Cardiac septum (tissue), 1 donor: ENCODE results near the gene SLC5A6. TPM values are rescaled to one million over a fixed set of nuclear protein-coding genes. Genes with fewer than 3 reads are reported as not detected.
"Not testable (repeated sequence)": the region's sequence is repeated elsewhere in the genome, so short reads cannot be mapped to it uniquely, and the experiment has no call there.

Experiments used
- DNase-seq: peaks from one replicate; pipeline ENCODE4 v3.0.0-alpha.2; 2020; ENCODE audit warnings: low spot score
- intact Hi-C: fragments of 100-400 bp; cut with DNase I; formaldehyde crosslinking; loops from one replicate; pipeline ENCODE4 v1.14.0; 2022
- total RNA-seq: library from RNA; stranded (reverse); fragmentation: NEBNext Ultra II Directional; extraction: Animal tissue kit (Norgen Biotek cat#: 25700); gene quantifications from one replicate; pipeline ENCODE4 v1.2.1, GENCODE V29; 2021
- donor health status: DM: no; HTN: no; CAD: no.

Gene SLC5A6
- total RNA-seq, 1 donor from 2014 or later, result 11.4 TPM

DNA sequence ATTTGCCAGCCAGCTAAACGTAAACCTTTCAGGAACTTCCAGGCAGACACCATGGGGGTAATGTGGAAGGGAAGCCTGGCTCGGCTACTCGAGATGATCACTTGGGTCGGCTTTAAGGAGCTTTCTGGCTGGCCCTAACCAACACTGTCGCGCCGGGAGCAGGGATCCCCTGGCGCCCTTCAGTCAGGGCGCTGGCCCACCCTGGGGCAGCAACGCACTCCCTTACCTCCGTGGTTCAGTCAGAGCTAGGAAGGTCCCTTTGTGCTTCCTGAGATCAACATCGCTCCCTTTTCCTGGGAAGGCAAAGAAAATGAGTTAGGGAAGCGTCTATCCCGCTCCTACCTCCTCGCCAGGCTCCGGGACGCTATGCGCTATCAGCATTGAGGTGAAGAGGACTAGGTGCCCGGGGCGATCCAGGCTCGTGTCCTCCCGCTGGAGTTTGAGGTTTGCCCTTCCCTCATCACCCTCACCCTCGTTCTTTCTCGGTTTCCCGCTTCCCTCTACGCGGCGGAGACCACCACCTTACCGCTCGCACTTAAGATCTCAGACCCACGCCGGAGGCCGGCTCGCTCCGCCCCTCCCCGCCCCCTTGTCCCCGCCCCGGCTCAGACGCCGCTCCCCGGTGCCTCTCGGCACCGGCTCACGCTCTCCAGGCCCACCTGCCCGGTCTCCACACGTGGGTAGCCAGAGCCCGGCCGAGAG, 676 bp downstream of the SLC5A6 start:
- DNase-seq, result no peak
- intact Hi-C loops, result loop anchor here (5.0 kb wide), 1 partner anchor 114 kb away; no protein-coding TSS in a partner anchor

DNA sequence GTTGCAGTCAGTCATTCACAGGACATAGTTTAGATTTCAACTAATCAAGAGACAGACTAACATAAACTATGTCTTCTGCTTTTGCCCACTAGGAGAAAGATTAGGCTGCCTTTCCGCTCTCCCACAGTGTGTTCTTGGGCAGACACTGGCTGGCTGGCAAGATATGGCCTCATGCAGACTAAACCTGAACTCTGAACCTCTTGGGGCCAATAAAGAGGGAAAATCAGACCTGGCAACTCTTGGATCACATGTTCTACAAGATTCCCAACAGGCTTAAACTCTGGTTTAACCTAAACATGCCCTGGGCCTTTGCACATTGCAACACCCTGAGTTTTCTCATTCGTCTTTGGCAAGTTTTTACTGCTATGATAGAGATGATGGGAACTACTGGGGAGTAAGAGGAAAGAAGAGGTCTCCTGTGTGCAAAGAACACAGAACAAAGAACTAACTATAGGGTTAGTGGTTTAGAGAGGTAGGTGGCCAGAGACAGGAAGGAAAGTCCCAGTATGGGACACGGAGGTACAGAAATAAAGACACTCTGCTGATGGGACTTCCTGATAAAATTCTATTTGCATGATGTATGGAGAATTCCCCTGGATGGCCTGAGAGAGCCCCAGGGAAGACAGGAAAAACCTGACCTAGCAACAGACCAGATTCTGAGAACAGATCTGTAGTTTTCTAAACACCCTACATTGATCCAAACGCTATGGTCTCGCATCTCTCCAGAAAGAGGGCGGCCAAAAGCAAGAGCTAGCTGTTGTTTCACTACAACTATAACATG, 2.3 kb downstream of the SLC5A6 start:
- DNase-seq, result no peak
- intact Hi-C loops, result loop anchor here (5.0 kb wide), 1 partner anchor 113 kb away; no protein-coding TSS in a partner anchor

DNA sequence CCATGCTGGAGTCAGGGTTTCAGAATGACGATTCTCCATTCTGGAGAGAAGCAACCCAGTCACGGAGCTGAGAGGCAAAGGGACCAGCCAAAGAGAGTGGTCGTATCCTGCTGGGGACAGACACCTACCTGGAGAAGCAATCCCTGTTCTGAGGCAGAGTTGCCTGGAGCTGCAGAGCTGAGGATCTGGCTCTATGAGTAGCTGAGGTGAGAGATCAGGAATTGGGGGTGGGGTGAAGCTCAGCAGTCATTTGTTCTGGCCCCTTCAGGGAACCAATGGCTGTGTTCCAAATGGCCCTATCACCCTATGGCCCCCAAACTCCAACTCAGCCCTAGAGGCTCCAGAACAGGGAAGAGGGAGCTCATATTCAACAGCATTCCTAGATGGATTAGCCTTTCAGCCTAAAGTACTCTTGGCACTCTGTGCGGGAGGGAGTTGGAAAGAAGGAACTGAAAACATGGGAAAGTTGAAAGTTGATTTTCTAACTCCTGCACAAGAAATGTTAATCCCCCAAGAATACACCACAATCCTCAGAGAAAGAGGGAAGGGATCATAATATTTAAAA, 3.5 kb downstream of the SLC5A6 start:
- no peak for DNase-seq
- intact Hi-C loops, result no loop called here

DNA sequence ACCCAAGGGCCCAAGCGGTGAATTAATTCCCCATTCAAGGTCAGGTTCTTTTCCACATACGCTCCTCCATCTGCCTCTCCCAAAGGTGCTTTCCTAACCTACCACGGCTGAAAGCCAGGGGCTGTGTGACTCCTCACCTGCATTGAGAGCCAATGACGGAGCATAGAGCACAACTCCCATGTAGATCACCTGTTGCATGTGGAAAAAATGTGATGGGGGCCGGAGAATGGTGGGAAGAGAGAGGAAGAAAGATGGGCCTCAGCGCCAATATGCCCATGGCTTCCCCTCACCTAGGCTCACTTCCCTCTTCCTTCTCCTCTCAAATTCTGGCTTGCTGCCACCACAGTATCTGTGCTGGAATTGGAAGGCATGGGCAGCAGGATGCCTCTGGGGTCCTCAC, 5.7 kb downstream of the SLC5A6 start:
- DNase-seq, result no peak
- intact Hi-C loops, result no loop called here

DNA sequence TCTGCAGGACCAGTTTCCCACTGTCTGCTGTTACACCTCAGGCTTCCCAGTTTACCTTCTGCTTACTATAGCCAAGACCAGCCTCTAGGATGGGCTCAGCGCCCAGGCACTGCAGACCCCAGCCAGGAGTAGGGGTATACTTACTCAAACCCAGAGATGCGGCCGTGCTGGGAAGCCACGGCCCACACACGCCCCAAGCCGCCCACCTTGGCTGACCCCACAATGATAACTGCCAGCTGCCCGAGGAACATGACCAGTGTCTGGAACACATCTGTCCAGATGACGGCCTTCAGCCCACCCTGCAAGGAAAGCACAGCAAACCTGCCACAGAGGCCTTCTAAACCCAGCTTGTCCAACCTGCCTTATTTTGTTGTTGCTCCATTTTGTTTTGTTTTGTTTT, 6.9 kb downstream of the SLC5A6 start:
- DNase-seq, result no peak
- intact Hi-C loops, result no loop called here

DNA sequence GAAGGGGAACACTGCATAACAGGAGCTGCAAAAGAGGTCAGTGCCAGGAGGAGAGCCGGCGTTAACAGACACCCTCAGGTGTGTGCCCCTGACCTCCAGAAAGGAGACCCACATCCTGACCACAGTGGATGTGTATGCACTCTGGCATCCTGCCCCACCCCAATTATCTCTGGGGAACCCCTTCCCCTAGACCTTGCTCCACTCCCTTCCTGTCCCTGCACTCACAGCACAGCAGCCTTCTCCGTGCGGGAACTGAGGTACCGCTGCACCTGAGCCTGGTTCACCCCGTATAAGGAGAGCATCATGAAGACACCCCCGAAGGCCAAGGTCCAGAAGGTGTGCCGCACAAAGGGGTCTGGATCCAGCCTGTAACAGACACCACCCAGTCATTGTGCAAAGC, 7.5 kb downstream of the SLC5A6 start:
- no peak for DNase-seq
- intact Hi-C loops, result no loop called here

DNA sequence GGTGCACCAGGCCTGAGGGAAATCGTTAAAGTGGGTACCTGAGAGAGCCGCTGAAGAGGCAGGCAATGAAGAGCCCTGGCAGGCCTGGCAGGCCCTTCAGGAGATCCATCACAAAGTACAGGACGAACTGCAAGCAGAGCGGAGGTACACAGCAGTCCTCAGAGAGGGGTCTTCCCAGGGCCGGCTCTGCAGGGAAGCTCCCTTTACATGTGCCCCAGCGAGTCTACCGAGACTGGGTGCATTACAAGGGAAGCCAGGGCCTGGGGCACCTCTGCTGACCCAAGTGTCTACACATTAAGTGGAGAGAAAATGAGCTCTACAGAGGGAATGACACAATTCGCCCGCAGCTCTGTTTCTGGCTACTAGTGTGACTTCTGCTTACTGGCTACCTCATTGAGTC, 8.3 kb downstream of the SLC5A6 start:
- no peak for DNase-seq
- intact Hi-C loops, result no loop called here

DNA sequence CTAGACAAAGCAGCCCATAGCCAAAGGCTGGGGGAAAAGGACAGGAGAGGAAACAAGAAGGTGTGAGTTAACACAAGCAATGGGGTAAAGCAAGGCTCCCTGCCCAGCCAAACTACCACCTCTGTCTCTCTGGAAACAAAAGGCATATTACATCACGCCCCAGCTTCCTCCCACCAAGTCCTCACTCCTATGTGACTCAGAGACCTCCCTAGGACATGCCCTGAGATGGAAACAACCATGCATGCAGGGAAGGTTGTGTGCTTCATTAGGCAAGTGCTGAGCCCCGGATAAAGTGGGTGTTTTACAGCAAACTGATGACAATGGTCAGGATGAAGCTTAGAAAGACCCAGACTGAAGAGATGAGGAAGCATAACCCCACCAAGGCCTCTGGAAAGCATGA, 9.2 kb downstream of the SLC5A6 start:
- intact Hi-C loops, result no loop called here
- no peak for DNase-seq

DNA sequence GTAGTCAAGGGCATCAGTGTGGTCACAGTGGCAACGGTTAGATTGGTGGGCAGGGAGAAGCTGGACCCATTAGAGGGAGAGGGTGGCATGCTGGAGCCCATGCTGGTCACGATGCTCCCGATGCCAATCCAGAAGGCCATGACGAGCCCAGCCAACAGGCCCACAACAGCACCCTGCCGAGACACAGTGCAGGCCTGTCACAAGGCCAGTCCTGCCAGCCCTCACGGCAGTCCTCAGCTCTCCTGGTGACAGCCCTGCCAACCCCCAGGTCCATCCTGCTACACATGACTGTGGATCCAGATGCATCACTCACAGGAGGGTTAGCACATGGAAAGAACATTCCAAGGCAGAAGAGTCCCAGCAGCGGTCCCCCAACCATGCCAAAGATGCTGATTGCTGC, 10.4 kb downstream of the SLC5A6 start:
- intact Hi-C loops, result no loop called here
- DNase-seq, result no peak

DNA sequence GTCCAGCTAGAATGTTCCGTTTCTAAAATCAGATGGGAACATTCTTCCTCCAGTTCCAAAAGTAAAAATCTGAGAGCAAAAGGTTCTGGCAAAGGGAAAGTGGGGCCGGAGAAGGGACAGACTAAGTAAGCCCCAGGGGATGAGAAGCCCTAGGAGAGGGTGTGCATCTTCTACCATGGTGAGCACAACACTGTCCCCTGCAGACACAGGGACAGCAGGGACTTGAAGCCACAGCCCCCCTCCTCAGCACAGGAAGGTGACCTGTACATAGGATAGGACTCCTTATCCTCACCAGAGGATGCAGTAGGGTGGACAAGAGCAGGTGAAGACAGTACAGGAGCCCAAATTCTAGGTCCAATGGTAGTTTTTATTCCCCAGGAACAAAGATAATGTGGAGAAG, 12.8 kb downstream of the SLC5A6 start:
- no peak for DNase-seq
- intact Hi-C loops, result no loop called here

DNA sequence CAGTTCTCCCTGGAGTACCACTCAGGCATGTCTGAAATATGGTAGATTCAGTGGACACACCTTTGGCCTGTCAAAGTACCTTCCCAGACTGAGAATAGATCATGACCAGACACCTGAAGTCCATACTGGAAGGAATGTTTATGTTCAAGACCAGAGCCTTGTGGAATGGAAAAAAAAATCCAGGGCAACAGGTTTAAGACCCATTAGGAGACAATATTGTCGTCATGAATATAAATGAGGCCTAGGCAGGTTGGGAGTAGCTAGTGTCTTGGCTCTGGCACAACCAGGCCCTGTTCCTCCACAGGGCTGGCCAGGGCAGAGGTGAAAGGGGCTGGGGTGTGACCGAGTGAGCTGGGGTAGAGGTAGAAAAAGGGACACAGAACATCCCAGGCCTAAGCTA, 13.4 kb downstream of the SLC5A6 start:
- intact Hi-C loops, result no loop called here
- DNase-seq, result no peak

DNA sequence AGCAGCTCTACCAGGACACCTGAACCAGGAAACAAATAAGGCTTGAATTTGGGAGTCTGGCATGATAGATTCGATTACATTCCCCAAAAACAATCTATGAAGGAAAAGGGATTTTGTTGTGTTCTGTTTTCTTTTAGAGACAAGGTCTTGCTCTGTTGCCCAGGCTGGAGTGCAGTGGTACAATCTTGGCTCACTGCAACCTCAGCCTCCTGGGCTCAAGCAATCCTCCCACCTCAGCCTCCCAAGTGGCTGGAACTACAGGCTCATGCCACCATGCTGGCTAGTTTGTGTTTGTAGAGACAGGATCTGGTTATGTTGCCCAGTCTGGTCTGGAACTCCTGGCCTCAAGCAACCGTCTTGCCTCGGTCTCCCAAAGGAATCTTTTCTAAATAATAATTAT, 14.0 kb downstream of the SLC5A6 start:
- intact Hi-C loops, DNase-seq: not testable (repeated sequence)

DNA sequence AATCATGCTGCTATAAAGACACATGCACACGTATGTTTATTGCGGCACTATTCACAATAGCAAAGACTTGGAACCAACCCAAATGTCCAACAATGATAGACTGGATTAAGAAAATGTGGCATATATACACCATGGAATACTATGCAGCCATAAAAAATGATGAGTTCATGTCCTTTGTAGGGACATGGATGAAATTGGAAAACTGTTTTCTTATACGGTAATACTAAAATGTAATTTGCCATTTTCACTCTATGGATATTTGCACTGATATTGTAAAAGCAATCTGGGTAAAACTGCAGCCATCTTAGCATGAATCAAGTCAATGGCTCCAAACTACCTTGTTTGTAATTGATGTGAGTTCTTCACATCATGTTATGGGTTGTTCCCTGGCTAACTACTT, 16.3 kb downstream of the SLC5A6 start:
- intact Hi-C loops, DNase-seq: not testable (repeated sequence)

DNA sequence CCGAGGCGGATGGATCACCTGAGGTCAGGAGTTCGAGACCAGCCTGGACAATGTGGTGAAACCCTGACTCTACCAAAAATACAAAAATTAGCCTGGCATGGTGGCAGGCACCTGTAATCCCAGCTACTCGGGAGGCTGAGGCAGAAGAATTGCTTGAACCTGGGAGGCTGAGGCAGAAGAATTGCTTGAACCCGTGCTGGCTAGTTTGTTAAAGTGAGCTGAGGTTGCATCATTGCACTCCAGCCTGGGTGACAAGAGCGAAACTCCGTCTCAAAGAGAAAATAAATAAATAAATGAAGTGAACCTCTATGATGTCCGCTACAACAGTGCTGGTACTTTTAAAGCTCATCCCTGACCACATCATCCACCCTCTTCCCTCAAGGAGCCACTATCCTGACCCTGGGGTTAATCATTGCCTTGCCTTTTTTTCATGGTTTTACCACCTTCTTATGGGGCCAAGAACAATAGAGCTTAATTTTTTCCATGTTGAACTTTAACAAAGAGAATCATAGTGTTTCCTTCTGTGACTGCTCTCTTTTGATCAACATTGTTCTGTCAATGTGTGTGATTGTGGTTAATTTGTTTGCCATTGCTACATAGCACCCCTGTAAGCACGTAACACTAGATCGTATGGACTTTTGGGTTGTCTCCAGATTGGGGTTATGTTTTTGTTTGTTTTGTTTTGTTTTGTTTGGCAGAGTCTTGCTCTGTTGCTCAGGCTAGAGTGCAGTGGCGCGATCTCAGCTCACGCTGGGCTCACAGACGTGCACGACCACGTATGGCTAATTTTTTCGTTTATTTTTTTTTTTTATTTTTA, 17.3 kb downstream of the SLC5A6 start:
- intact Hi-C loops, result no loop called here
- no peak for DNase-seq

DNA sequence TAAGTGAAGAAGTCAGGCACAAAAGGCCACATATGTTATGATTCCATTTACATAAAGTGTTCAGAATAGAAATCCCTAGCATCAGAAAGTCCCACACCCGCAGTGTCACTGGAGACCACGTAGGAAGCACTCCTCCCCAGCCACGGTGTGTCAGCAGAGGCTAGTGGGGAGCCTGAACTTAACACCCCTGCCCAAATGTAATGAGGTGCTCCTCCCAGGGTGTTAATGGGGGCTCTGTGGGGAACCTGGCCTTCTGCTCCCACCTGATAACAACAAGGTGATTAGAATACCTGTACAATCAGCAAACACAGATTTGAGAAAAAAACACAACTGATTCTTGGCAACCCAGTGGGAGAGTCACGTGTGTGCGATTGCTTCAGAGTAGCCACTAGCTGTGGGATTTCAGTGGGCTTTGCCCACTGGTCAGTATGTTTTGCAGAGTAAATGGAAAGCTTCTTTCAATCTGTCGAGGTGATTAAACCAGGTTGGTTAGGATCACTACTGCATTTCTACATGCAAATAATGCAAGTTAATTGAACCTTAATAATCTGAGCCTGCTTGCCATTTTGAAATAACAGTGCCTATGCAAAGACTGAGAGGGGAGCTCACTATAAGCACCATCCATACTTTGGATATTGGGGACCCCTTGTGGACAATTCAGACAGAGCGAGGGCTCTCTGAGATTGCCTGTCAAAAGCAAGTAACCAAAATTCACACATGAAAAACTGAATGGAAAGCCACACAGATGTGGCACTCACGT, 20.8 kb downstream of the SLC5A6 start:
- DNase-seq, result no peak
- intact Hi-C loops, result loop anchor here (2.0 kb wide), 1 partner anchor 92 kb away; no protein-coding TSS in a partner anchor

DNA sequence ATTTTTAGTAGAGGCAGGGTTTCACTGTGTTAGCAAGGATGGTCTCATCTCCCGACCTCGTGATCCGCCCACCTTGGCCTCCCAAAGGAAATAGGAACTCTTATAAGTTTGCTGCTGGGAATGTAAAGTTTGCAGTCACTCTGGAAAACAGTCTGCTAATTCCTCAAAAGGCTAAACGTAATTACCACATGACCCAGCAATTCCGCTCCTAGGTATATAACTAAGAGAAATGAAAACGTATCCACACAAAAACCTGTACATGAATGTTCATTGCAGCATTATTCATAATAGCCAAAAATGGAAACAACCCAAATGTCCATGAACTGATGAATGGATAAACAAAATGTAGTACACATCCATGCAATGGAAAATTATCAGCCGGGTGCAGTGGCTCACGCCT, 22.1 kb downstream of the SLC5A6 start:
- DNase-seq, result no peak
- intact Hi-C loops, result loop anchor here (2.0 kb wide), 1 partner anchor 91 kb away; no protein-coding TSS in a partner anchor

DNA sequence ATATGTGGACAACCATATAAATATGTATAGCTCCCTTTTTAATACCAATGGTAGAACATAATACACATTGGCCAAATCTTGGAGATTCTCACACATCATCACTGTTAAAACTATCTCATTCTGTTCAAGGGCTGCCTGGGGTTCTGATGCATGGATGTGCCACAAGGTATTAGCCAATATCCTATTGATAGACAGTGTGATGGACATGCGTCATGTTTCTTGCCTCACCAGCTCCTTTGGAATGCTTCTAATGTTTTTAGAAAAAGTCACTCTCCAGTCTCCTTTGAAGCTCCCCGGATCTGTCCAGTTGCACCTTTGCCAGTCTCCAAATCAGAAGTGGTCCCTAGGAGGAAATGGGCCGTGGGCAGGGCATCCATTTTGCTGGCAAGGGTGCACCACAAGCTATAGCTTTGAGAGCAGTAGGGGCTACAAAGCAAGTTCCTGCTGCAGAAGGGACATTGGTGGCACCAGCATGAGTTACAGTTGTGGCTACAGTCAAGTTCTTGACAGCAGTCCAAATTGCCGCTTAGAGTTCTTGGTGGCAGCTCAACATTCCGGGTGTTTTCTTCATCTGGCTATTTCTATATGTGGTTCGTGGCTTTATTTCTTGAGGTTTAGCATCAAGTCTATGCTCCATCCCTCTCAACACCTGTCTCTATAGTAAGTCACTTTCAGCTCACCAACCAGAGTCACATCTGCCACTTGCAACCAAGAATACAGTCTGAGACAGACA, 25.3 kb downstream of the SLC5A6 start:
- intact Hi-C loops, result no loop called here
- no peak for DNase-seq

DNA sequence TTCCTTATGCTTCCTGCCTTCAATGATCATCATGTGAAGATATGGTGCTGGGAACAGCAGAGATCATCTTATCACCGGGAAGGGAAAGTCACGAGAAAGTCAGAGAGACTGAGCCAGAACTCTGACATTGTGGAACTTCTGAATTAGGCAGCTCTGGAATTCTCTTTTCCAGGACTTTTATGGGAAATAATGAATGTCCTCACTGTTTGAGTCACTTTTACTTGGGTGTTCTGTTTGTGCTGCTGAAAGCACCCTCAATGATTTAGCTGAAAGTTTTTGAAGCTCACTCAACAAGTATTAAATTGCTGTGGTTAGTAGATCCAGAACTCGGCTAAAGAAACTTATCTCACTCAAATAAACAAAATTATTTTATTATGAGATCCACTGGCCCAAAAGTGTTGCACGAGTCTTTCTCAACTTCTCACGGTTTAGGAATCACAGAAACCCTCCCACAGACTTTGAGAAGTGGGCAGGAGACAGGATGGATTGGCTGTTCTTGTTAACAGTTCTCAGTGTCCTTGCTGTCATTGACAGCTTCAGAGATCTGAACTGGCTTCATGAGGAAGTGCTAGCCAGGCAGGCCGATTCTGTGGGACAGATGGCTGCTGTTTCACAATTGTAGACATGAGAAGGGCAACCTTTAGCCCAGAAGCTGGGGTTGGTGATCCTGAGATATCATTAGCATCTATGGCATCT, 26.6 kb downstream of the SLC5A6 start:
- intact Hi-C loops, result no loop called here
- DNase-seq, result no peak
